Calu3 (cell line): Measurements from ENCODE around the gene RACGAP1. TPM values are rescaled to one million over a fixed set of nuclear protein-coding genes. Genes with fewer than 3 reads are reported as not detected.

Experiments
- BruUV-seq: library from RNA; stranded (reverse); fragments of 400-500 nt; replicated peaks from 2 replicates; lab custom pipeline; 2021; lab: Mats Ljungman, UMichigan
- CTCF ChIA-PET: fragments of 300-600 bp; sonication (Branson Sonifier 250); formaldehyde crosslinking; loops from one replicate; lab custom pipeline; 2022; ENCODE audit warnings: antibody characterized with exemption; lab: Charles Lee
- DNase-seq: peaks from one replicate; pipeline ENCODE4 v3.0.0; 2022
- H3K27ac Mint-ChIP-seq: one replicate; pipeline ENCODE4 v1.8.0; 2022; ENCODE audit warnings: mixed read lengths; ENCODE audit not compliant: unreplicated experiment
- H3K27me3 Mint-ChIP-seq: one replicate; pipeline ENCODE4 v1.8.0; 2022; ENCODE audit warnings: mixed read lengths; ENCODE audit not compliant: unreplicated experiment
- H3K36me3 Mint-ChIP-seq: one replicate; pipeline ENCODE4 v1.8.0; 2022; ENCODE audit warnings: mild to moderate bottlenecking, moderate library complexity, mixed read lengths; ENCODE audit not compliant: insufficient read depth, unreplicated experiment
- H3K4me1 Mint-ChIP-seq: one replicate; pipeline ENCODE4 v1.8.0; 2022; ENCODE audit warnings: mild to moderate bottlenecking, low read depth, mixed read lengths; ENCODE audit not compliant: unreplicated experiment
- H3K4me3 Mint-ChIP-seq: one replicate; pipeline ENCODE4 v1.8.0; 2022; ENCODE audit warnings: mild to moderate bottlenecking, low read depth, moderate library complexity, mixed read lengths; ENCODE audit not compliant: unreplicated experiment
- H3K9me3 Mint-ChIP-seq: one replicate; pipeline ENCODE4 v1.8.0; 2022; ENCODE audit warnings: low read depth, mixed read lengths; ENCODE audit not compliant: unreplicated experiment
- CTCF ChIP-seq: fragments of 200-600 bp; IDR thresholded peaks from one replicate; pipeline ENCODE4 v1.8.0; 2022; ENCODE audit warnings: antibody characterized with exemption; ENCODE audit not compliant: unreplicated experiment
- intact Hi-C: fragments of 100-400 bp; cut with micrococcal nuclease; formaldehyde crosslinking; loops from one replicate; pipeline ENCODE4 v1.10.0; 2022; ENCODE audit not compliant: unreplicated experiment
- total RNA-seq: library from RNA; stranded (reverse); gene quantifications from 2 replicates; pipeline ENCODE4 v1.2.3, GENCODE V29; 2022

RACGAP1 gene
- total RNA-seq, 1 experiment from 2014 or later = 62.0 TPM

DNA sequence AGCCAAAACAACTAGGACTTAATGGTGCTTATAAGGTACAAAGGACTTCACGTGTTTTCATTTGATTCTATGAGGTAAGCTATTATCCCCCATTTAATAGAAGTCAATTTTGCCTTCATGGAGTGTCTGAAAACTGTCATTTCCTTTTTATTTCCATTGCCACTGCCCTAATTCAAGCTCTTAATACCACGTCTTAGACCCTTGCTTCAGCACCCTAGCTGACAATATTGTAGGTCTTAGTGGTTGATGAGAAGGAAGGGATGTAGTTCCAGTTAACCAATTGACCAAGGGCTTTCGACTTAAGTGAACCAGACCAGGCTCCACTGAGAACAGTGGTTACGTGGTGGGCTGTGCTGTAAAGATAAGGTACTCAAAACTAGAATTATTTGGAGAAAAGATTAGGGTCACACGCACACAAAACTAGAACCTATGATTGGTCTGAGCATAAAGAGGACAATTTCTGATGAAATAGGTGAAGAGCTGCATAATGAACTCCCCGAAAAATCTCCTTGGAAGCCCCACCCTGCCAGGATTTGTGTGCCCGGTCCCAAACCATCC is 22.5 kb upstream of the RACGAP1 start:
- Mint-ChIP-seq H3K4me3 (no peak overlapping the region), H3K36me3 (no peaks in the 10 kb centered on the region), H3K27me3 (peaks cover 55% of the 10 kb centered on the region), H3K9me3 (no peaks in the 10 kb centered on the region), H3K4me1 (no peaks in the 10 kb centered on the region), H3K27ac (no peak overlapping the region)
- no peak for DNase-seq
- intact Hi-C loops = no loop called here
- BruUV-seq = no TSS peak
- CTCF ChIA-PET = no interaction called here
- TF ChIP-seq CTCF = no peak

- Mint-ChIP-seq H3K27me3 (peaks cover 40% of the 10 kb centered on the region), H3K36me3 (no peaks in the 10 kb centered on the region), H3K9me3 (no peaks in the 10 kb centered on the region), H3K4me1 (no peaks in the 10 kb centered on the region), H3K4me3 (no peak overlapping the region), H3K27ac (no peak overlapping the region)
- intact Hi-C loops = no loop called here
- BruUV-seq = no TSS peak
- TF ChIP-seq CTCF = no peak
- no peak for DNase-seq
- CTCF ChIA-PET = interaction anchor here (0.7 kb wide), 1 partner anchor 233 kb away, joined by 5 read pairs; no protein-coding TSS in a partner anchor
Observed at GRCh38 chr12:50043854-50044253, 18.6 kb upstream of the RACGAP1 start.

GRCh38 chr12:50043308-50043707 is 18.0 kb upstream of the RACGAP1 start:
- Mint-ChIP-seq H3K27me3 (peaks cover 40% of the 10 kb centered on the region), H3K36me3 (no peaks in the 10 kb centered on the region), H3K4me1 (no peaks in the 10 kb centered on the region), H3K4me3 (no peak overlapping the region), H3K27ac (no peak overlapping the region), H3K9me3 (no peaks in the 10 kb centered on the region)
- TF ChIP-seq CTCF = no peak
- DNase-seq = no peak
- intact Hi-C loops = no loop called here
- CTCF ChIA-PET = no interaction called here
- no TSS peak for BruUV-seq

DNA sequence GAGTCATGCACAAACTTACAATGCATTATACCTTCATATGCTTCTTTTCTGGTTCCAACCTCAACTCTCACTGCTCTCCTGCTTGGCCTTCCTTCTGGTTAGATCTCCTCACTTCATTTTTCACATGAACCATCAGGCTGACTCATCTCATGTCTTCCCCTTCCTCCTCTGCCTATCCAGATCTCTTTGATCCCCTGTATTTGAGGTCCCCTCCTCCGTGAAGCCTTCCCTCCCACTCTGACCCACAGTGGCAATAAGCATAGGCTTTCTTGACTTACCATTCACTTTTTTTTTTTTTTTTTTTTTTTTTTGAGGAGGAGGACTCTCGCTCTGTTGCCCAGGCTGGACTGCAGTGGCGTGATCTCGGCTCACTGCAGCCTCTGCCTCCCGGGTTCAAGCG is 17.4 kb upstream of the RACGAP1 start:
- DNase-seq = no peak
- no TSS peak for BruUV-seq
- no peaks in the 10 kb centered on the region for H3K4me1 Mint-ChIP-seq
- intact Hi-C loops = no loop called here
- no peaks in the 10 kb centered on the region for H3K9me3 Mint-ChIP-seq
- CTCF ChIA-PET = no interaction called here
- no peak for TF ChIP-seq CTCF
- no peaks in the 10 kb centered on the region for H3K36me3 Mint-ChIP-seq
- peaks cover 40% of the 10 kb centered on the region for H3K27me3 Mint-ChIP-seq
- no peak overlapping the region for H3K27ac Mint-ChIP-seq
- H3K4me3 Mint-ChIP-seq = no peak overlapping the region
